Suprapubic skin (tissue), 4 donors: ENCODE measurements around the gene NT5DC3. TPM values are rescaled to one million over a fixed set of nuclear protein-coding genes. Genes with fewer than 3 reads are reported as not detected.
A peak's percentile ranks its signal among the peaks of the same experiment; 100 is the strongest.

ENCODE experiments used
- DNase-seq, 2 donors: peaks; one replicate each; pipeline ENCODE4 v3.0.0-alpha.2; 2019; ENCODE audit warnings: low spot score in 2 of 2
- H3K27ac ChIP-seq: fragments of 200-600 bp; sonication (generic); one replicate; pipeline ENCODE4 v1.5.1; 2019
- H3K27me3 ChIP-seq: fragments of 200-600 bp; sonication (generic); one replicate; pipeline ENCODE4 v1.5.1; 2019
- H3K36me3 ChIP-seq: fragments of 200-600 bp; sonication (generic); one replicate; pipeline ENCODE4 v1.5.1; 2019
- H3K4me1 ChIP-seq: fragments of 200-600 bp; sonication (generic); one replicate; pipeline ENCODE4 v1.5.1; 2019
- H3K4me3 ChIP-seq: fragments of 200-600 bp; sonication (generic); one replicate; pipeline ENCODE4 v1.5.1; 2019; ENCODE audit warnings: mild to moderate bottlenecking
- H3K9me3 ChIP-seq: fragments of 200-600 bp; sonication (generic); one replicate; pipeline ENCODE4 v1.5.1; 2019
- CTCF ChIP-seq, 2 donors: fragments of 200-600 bp in 1 of 2; fragments of 450-650 bp in 1 of 2; sonication (generic) in 1 of 2; IDR thresholded peaks; one replicate each; pipeline ENCODE4 v1.5.1; 2016 to 2019; ENCODE audit warnings: antibody characterized with exemption in 2 of 2, mild to moderate bottlenecking in 1 of 2, moderate library complexity in 1 of 2
- EP300 ChIP-seq: sonication (generic); formaldehyde crosslinking; IDR thresholded peaks from one replicate; pipeline ENCODE4 v1.6.1; 2017; ENCODE audit warnings: antibody characterized with exemption
- POLR2A ChIP-seq, 2 donors: fragments of 450-650 bp; IDR thresholded peaks; one replicate each; pipeline ENCODE4 v1.6.1; 2017; ENCODE audit warnings: antibody characterized with exemption in 2 of 2, mild to moderate bottlenecking in 2 of 2, moderate library complexity in 2 of 2
- POLR2AphosphoS5 ChIP-seq, 3 donors: sonication (generic); formaldehyde crosslinking; IDR thresholded peaks; one replicate each; pipeline ENCODE4 v1.6.1; 2017; ENCODE audit warnings: antibody characterized with exemption in 3 of 3
- WGBS: methylation state at CpG from one replicate; pipeline ENCODE4 v1.1.5; 2018; 5-methylcytosine and 5-hydroxymethylcytosine counted together
- total RNA-seq, 4 donors: library from RNA; depleted of rRNA; stranded (reverse); fragments of >200 nt; gene quantifications; one replicate each; pipeline ENCODE4 v1.1.0, GENCODE V29; 2016

NT5DC3 gene
- total RNA-seq, 4 donors from 2014 or later: 4.2 to 6.5 (median 5.0) TPM

- H3K4me3 ChIP-seq: no peak overlapping the region
- no peak for DNase-seq
- no peaks in the 10 kb centered on the region for H3K36me3 ChIP-seq
- no peaks in the 10 kb centered on the region for H3K4me1 ChIP-seq
- 11% methylated on average over 5 of the region's 5 CpGs for WGBS
- no peaks in the 10 kb centered on the region for H3K9me3 ChIP-seq
- no peaks in the 10 kb centered on the region for H3K27me3 ChIP-seq
- no peak overlapping the region for H3K27ac ChIP-seq
- TF ChIP-seq POLR2A (IDR thresholded peaks at IDR 0.05): no peak
- TF ChIP-seq POLR2AphosphoS5 (IDR thresholded peaks at IDR 0.05): no peak
- TF ChIP-seq CTCF (IDR thresholded peaks at IDR 0.05): peak; percentile 3 to 54
- TF ChIP-seq EP300: no peak
These were observed 37.0 kb upstream of the NT5DC3 start for GRCh38 chr12:103877934-103878510.

GRCh38 chr12:103877288-103877687 is 36.3 kb upstream of the NT5DC3 start:
- Histone ChIP-seq H3K9me3 (no peaks in the 10 kb centered on the region), H3K4me1 (no peaks in the 10 kb centered on the region), H3K36me3 (no peaks in the 10 kb centered on the region), H3K27me3 (no peaks in the 10 kb centered on the region), H3K4me3 (no peak overlapping the region), H3K27ac (no peak overlapping the region)
- TF ChIP-seq POLR2AphosphoS5 (IDR thresholded peaks at IDR 0.05) (no peak), EP300 (no peak), POLR2A (IDR thresholded peaks at IDR 0.05) (no peak), CTCF (IDR thresholded peaks at IDR 0.05) (no peak)
- 63% methylated on average over 1 of the region's 1 CpG for WGBS
- DNase-seq: no peak

GRCh38 chr12:103875666-103876065 is 34.6 kb upstream of the NT5DC3 start:
- no peaks in the 10 kb centered on the region for H3K4me1 ChIP-seq
- 0% methylated on average over 1 of the region's 1 CpG for WGBS

GRCh38 chr12:103868215-103868614 is 27.2 kb upstream of the NT5DC3 start:
- no peaks in the 10 kb centered on the region for H3K36me3 ChIP-seq
- TF ChIP-seq POLR2AphosphoS5 (IDR thresholded peaks at IDR 0.05): no peak
- TF ChIP-seq POLR2A (IDR thresholded peaks at IDR 0.05): no peak
- TF ChIP-seq EP300: no peak
- TF ChIP-seq CTCF (IDR thresholded peaks at IDR 0.05): no peak
- H3K4me3 ChIP-seq: no peak overlapping the region
- H3K27me3 ChIP-seq: no peaks in the 10 kb centered on the region
- H3K27ac ChIP-seq: no peak overlapping the region
- H3K4me1 ChIP-seq: no peaks in the 10 kb centered on the region
- H3K9me3 ChIP-seq: no peaks in the 10 kb centered on the region
- no peak for DNase-seq

More at GRCh38 chr12:103875666-103876065, 34.6 kb upstream of the NT5DC3 start:
- no peak for TF ChIP-seq EP300
- TF ChIP-seq POLR2A (IDR thresholded peaks at IDR 0.05): no peak
- TF ChIP-seq CTCF (IDR thresholded peaks at IDR 0.05): no peak
- TF ChIP-seq POLR2AphosphoS5 (IDR thresholded peaks at IDR 0.05): no peak
- H3K4me3 ChIP-seq: no peak overlapping the region
- no peaks in the 10 kb centered on the region for H3K27me3 ChIP-seq
- DNase-seq: no peak
- H3K27ac ChIP-seq: no peak overlapping the region
- H3K36me3 ChIP-seq: no peaks in the 10 kb centered on the region
- no peaks in the 10 kb centered on the region for H3K9me3 ChIP-seq

- H3K27ac ChIP-seq: no peak overlapping the region
- whole genome bisulfite sequencing: 61% methylated on average over 1 of the region's 2 CpGs
These were observed 24.2 kb upstream of the NT5DC3 start for GRCh38 chr12:103865151-103865730.

More at GRCh38 chr12:103865151-103865730, 24.2 kb upstream of the NT5DC3 start:
- Histone ChIP-seq H3K27me3 (no peaks in the 10 kb centered on the region), H3K4me3 (no peak overlapping the region), H3K36me3 (no peaks in the 10 kb centered on the region), H3K4me1 (peaks cover 2% of the 10 kb centered on the region), H3K9me3 (no peaks in the 10 kb centered on the region)
- DNase-seq: no peak
- TF ChIP-seq POLR2A (IDR thresholded peaks at IDR 0.05): no peak
- TF ChIP-seq POLR2AphosphoS5 (IDR thresholded peaks at IDR 0.05): no peak
- no peak for TF ChIP-seq EP300
- TF ChIP-seq CTCF (IDR thresholded peaks at IDR 0.05): no peak
